Body of pancreas (tissue), 4 donors: ENCODE results near the gene ZSCAN18. TPM values are rescaled to one million over a fixed set of nuclear protein-coding genes. Genes with fewer than 3 reads are reported as not detected.

ENCODE experiments used
- ATAC-seq: fragments of 150-250 bp; one replicate; pipeline ENCODE4 v1.9.1; 2016
- DNase-seq, 4 donors: peaks; one replicate each; pipeline ENCODE4 v3.0.0-alpha.2; 2019
- H3K27ac ChIP-seq, 4 donors: fragments of 200-600 bp; sonication (generic); 1 replicate in 3 of 4; 2 replicates in 1 of 4; pipeline versions ENCODE4 v1.5.1 to v1.6.1; 2016 to 2019; ENCODE audit warnings: mild to moderate bottlenecking in 1 of 4, mixed read lengths in 1 of 4, moderate library complexity in 1 of 4
- H3K27me3 ChIP-seq, 2 donors: fragments of 200-600 bp; sonication (generic); one replicate each; pipeline ENCODE4 v1.6.0; 2016; ENCODE audit warnings: mild to moderate bottlenecking in 1 of 2
- H3K36me3 ChIP-seq, 2 donors: fragments of 200-600 bp; sonication (generic); replicated peaks in 1 of 2; 2 replicates each; pipeline ENCODE4 v1.5.1; 2016; ENCODE audit warnings: low read depth in 2 of 2; ENCODE audit not compliant: insufficient read depth in 1 of 2
- H3K4me1 ChIP-seq: fragments of 200-600 bp; sonication (generic); one replicate; pipeline ENCODE4 v1.6.0; 2016
- H3K4me3 ChIP-seq, 2 donors: fragments of 200-600 bp; sonication (generic); 1 replicate in 1 of 2; 2 replicates in 1 of 2; pipeline ENCODE4 v1.5.1; 2016 to 2019
- H3K9me3 ChIP-seq, 3 donors: fragments of 200-600 bp; sonication (generic); 1 replicate in 2 of 3; 2 replicates in 1 of 3; pipeline ENCODE4 v1.5.1; 2016
- POLR2A ChIP-seq, 3 donors: fragments of 450-650 bp; IDR thresholded peaks; one replicate each; pipeline ENCODE4 v1.6.1; 2016; ENCODE audit warnings: antibody characterized with exemption in 3 of 3, mild to moderate bottlenecking in 2 of 3
- WGBS, 2 donors: methylation state at CpG; one replicate each; pipeline ENCODE4 v1.1.5; 2017; 5-methylcytosine and 5-hydroxymethylcytosine counted together
- intact Hi-C: fragments of 100-400 bp; cut with DNase I; formaldehyde crosslinking; loops from one replicate; pipeline ENCODE4 v1.15.1; 2023
- total RNA-seq, 2 donors: library from RNA; depleted of rRNA; stranded (reverse); fragments of >200 nt; gene quantifications; one replicate each; pipeline ENCODE4 v1.1.0, GENCODE V29; 2016
- TF ChIP-seq, protein P1 (sequence below), 7 experiments: fragments of 450-650 bp in 4 of 7; fragments of 200-600 bp in 3 of 7; sonication (generic) in 3 of 7; IDR thresholded peaks; one replicate each; pipeline ENCODE4 v1.5.1; 2016 to 2019; ENCODE audit warnings: antibody characterized with exemption in 7 of 7

ZSCAN18 gene
- total RNA-seq, 2 donors from 2014 or later = 37.4 to 43.2 TPM

DNA sequence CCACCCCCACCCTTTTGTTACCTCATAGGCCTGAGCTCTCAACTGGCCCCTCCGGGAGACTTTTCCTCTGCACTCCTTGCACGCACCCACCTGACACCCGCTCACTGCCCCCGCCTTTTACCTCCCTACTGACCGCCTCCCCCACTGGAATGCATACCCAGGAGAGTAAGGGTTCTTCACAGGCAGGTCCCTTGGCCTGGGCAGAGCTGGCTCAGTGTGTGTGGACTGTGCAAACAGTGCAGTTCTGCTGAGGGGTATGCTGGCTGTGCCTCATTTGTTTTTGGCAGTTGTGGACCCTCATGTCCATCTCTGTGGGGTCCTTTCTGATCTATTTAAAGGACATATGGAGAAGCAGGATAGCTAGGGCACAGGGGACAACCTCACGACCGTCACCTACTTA is 5.0 kb downstream of the ZSCAN18 start:
- Histone ChIP-seq H3K4me1 (peaks cover 9% of the 10 kb centered on the region), H3K9me3 (peaks cover 0 to 8% (median 0%) of the 10 kb centered on the region in 3 donors), H3K4me3 (no peak overlapping the region), H3K36me3 (no peaks in the 10 kb centered on the region), H3K27ac (no peak overlapping the region), H3K27me3 (no peaks in the 10 kb centered on the region)
- TF ChIP-seq, protein P1, sequence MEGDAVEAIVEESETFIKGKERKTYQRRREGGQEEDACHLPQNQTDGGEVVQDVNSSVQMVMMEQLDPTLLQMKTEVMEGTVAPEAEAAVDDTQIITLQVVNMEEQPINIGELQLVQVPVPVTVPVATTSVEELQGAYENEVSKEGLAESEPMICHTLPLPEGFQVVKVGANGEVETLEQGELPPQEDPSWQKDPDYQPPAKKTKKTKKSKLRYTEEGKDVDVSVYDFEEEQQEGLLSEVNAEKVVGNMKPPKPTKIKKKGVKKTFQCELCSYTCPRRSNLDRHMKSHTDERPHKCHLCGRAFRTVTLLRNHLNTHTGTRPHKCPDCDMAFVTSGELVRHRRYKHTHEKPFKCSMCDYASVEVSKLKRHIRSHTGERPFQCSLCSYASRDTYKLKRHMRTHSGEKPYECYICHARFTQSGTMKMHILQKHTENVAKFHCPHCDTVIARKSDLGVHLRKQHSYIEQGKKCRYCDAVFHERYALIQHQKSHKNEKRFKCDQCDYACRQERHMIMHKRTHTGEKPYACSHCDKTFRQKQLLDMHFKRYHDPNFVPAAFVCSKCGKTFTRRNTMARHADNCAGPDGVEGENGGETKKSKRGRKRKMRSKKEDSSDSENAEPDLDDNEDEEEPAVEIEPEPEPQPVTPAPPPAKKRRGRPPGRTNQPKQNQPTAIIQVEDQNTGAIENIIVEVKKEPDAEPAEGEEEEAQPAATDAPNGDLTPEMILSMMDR (IDR thresholded peaks at IDR 0.05) = no peak
- TF ChIP-seq POLR2A (IDR thresholded peaks at IDR 0.05) = no peak
- ATAC-seq = no peak
- DNase-seq = no peak
- intact Hi-C loops = no loop called here
- 96% methylated on average over 7 of the region's 7 CpGs for WGBS, 2 donors

DNA sequence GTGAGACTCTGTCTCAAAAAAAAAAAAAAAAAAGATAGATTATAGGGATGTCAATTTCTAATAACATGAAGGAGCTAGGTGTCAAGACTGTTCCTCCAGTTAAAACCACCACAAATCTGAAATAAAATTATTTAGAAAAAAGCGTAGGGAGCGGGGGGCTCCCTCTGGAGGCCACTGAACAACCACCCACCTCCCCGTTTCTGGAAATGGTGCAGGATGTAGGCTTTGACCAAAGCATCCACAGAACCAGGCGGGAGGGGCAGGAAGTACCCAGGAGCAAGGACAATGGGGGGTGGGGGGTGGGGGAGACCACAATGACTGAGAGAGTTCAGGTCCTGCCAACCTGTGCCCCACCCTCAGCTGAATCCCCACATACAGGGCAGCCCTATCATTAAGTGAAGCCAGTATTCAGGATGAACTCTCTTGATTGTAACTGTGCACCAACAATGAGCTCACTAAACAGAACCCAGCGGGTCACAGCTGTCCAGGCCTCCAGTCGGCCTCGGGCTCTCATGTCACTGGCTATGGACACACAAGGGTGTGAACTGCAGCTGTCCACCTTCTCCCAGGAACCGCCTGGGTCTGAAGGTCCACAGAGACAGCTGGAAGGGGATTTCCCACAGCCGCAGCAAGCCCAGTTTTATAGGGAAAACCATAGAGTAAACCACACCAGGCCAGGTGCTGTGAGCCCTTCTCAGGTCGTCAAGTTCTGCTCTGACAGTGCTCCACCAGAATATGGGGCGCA is 6.6 kb downstream of the ZSCAN18 start:
- H3K36me3 ChIP-seq = no peaks in the 10 kb centered on the region
- ATAC-seq (no peak), DNase-seq (no peak)
- intact Hi-C loops = no loop called here
- H3K4me1 ChIP-seq = no peaks in the 10 kb centered on the region
- TF ChIP-seq, protein P1 (IDR thresholded peaks at IDR 0.05) = no peak
- TF ChIP-seq POLR2A (IDR thresholded peaks at IDR 0.05) = no peak
- no peak overlapping the region for H3K27ac ChIP-seq
- H3K27me3 ChIP-seq = no peaks in the 10 kb centered on the region
- H3K9me3 ChIP-seq = peaks cover 0 to 8% (median 0%) of the 10 kb centered on the region in 3 donors
- no peak overlapping the region for H3K4me3 ChIP-seq
- WGBS, 2 donors = 81 to 83% methylated on average over 8 to 11 of the region's 11 CpGs

DNA sequence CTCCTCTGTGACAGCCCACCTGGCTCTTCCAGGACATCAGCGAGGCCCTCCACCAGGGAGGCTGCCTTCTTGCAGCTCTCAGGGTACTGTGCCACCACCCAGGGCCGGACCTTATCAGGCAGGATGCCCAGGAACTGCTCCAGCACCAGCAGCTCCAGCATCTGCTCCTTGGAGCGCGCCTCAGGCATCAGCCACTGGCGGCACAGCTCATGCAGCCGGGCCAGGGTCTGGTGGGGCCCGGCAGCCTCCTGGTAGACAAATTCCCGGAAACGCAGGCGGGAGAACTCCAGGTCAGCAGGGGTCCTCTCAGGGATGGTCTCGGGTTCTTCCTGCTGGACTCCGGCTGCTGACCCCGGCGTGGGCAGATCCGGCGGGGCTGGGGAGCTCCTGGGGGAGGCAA is 8.2 kb downstream of the ZSCAN18 start:
- DNase-seq (no peak), ATAC-seq (no peak)
- 96% methylated on average over 14 of the region's 16 CpGs; no CpG with 5 or more reads in 1 of the 2 donors for WGBS, 2 donors
- TF ChIP-seq POLR2A (IDR thresholded peaks at IDR 0.05) = no peak
- TF ChIP-seq, protein P1 (IDR thresholded peaks at IDR 0.05) = no peak
- Histone ChIP-seq H3K4me3 (no peak overlapping the region), H3K9me3 (peaks cover 0 to 9% (median 0%) of the 10 kb centered on the region in 3 donors), H3K27me3 (no peaks in the 10 kb centered on the region), H3K4me1 (no peaks in the 10 kb centered on the region), H3K27ac (no peak overlapping the region), H3K36me3 (no peaks in the 10 kb centered on the region)
- intact Hi-C loops = no loop called here

DNA sequence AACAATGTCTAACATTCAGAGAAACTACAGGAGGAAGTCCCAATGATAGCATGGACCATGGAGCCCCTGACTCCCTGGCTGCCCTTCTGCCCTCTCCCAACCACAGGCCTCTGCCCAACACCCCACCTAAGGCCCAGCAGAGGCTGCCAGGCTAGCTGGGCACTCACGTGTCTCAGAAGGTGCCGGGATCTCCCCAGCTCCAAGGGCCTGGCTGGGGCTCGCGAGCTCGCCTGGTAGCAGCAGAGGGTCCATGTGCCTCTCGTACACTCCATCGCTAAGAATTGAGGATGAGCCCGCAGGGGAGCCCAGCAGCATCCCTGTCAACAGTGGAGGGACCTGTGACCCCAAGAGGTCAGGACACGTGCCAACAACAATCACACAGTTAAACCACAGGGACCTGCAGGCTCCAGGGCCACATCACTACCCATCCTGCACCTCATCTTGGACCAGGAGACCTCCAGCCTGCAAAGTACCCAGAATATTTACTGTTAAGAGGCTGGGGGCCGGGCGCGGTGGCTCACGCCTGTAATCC is 9.4 kb downstream of the ZSCAN18 start:
- peaks cover 0 to 22% (median 0%) of the 10 kb centered on the region in 3 donors for H3K9me3 ChIP-seq
- intact Hi-C loops = no loop called here
- no peak for DNase-seq
- no peak for ATAC-seq
- no peaks in the 10 kb centered on the region for H3K27me3 ChIP-seq
- no peak overlapping the region for H3K4me3 ChIP-seq
- WGBS, 2 donors = 87 to 97% methylated on average over 3 to 13 of the region's 13 CpGs
- no peak overlapping the region for H3K27ac ChIP-seq
- no peaks in the 10 kb centered on the region for H3K4me1 ChIP-seq
- no peak for TF ChIP-seq POLR2A (IDR thresholded peaks at IDR 0.05)
- TF ChIP-seq, protein P1 (IDR thresholded peaks at IDR 0.05) = no peak
- no peaks in the 10 kb centered on the region for H3K36me3 ChIP-seq
